BE2C (cell line): ENCODE results near the gene LHFPL2.

ENCODE experiments used
- DNase-seq: peaks from one replicate; pipeline ENCODE4 v3.0.0-alpha.2; 2020
- H3K27me3 ChIP-seq: fragments of 250-450 bp; sonication (Bioruptor Pico); 2 replicates; pipeline ENCODE4 v1.5.1; 2020; ENCODE audit warnings: mild to moderate bottlenecking
- H3K36me3 ChIP-seq: fragments of 250-450 bp; sonication (Bioruptor Pico); 2 replicates; pipeline ENCODE4 v1.5.1; 2020; ENCODE audit warnings: mild to moderate bottlenecking
- H3K4me1 ChIP-seq: fragments of 250-450 bp; sonication (Bioruptor Pico); 2 replicates; pipeline ENCODE4 v1.5.1; 2020
- H3K4me3 ChIP-seq: 2 replicates; pipeline ENCODE4 v1.5.1; 2011; ENCODE audit warnings: low read depth, low read length
- H3K9me3 ChIP-seq: fragments of 250-450 bp; sonication (Bioruptor Pico); 2 replicates; pipeline ENCODE4 v1.5.1; 2020
- TF ChIP-seq, protein P1 (sequence below): IDR thresholded peaks from 2 replicates; pipeline ENCODE4 v1.5.1; 2012; ENCODE audit warnings: mild to moderate bottlenecking, low read depth, low read length

The LHFPL2 gene

DNA sequence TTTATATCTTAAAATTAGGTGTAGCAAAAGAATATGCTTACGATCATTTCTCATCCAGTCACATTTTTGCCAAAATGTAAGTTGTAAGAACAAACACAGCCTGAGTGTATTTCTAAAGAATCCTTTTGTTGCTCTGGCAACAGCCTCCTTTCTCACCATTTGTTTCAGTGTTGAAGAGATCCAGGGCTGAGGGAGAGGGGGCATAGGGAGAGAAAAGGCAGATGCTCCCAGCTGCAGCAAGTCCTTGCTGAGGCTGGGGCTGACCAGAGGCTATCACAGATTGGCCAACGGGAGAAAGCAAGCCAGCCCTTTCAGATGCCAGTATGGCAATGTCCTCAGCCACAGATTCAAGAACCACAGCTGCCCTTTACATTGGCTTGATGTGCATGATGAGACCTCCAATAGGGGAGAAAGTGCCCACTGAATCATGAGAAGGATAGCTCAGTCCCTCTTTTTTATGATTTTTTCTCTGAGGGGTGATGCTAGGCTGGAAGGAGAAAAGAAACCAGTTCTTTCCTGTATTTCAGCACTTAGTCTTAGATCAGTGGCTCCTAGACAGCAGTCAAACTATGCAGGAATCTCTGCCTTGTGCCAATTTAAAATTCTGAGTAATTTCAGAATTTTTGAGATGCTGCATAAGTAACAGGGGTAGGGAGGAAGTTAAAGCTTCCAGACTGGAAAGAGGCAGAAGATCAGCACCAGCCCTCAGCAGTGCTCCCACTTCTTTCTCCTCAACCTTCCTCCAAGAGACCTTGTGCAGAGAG lies 142.1 kb downstream of the LHFPL2 start:
- no peak for DNase-seq
- no peaks in the 10 kb centered on the region for H3K36me3 ChIP-seq
- no peaks in the 10 kb centered on the region for H3K9me3 ChIP-seq
- peaks cover 37% of the 10 kb centered on the region for H3K4me1 ChIP-seq
- TF ChIP-seq, protein P1, sequence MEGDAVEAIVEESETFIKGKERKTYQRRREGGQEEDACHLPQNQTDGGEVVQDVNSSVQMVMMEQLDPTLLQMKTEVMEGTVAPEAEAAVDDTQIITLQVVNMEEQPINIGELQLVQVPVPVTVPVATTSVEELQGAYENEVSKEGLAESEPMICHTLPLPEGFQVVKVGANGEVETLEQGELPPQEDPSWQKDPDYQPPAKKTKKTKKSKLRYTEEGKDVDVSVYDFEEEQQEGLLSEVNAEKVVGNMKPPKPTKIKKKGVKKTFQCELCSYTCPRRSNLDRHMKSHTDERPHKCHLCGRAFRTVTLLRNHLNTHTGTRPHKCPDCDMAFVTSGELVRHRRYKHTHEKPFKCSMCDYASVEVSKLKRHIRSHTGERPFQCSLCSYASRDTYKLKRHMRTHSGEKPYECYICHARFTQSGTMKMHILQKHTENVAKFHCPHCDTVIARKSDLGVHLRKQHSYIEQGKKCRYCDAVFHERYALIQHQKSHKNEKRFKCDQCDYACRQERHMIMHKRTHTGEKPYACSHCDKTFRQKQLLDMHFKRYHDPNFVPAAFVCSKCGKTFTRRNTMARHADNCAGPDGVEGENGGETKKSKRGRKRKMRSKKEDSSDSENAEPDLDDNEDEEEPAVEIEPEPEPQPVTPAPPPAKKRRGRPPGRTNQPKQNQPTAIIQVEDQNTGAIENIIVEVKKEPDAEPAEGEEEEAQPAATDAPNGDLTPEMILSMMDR: no peak
- no peaks in the 10 kb centered on the region for H3K27me3 ChIP-seq
- H3K4me3 ChIP-seq: no peak overlapping the region

DNA sequence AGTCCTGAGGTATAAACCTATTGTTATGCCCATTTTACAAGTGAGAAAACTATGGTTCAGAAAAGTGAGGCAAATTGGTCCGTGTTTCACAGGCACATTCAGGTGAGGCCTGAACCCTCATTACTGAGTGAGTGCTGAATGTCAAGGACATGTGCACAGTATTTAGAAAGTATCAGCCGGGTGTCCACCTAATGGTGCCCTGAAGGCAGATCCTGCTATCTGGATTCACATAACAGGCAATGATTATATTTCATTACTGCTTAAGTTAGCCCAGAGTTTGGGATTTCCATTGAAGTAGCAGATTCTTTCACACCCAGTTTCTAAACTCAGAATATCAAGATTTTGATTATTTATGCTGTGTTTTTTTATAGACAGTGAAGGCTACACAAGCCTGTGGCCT lies 142.7 kb downstream of the LHFPL2 start:
- Histone ChIP-seq H3K4me3 (no peak overlapping the region), H3K9me3 (no peaks in the 10 kb centered on the region), H3K27me3 (no peaks in the 10 kb centered on the region), H3K4me1 (peaks cover 33% of the 10 kb centered on the region), H3K36me3 (no peaks in the 10 kb centered on the region)
- DNase-seq: peak; percentile 43
- TF ChIP-seq, protein P1: no peak

DNA sequence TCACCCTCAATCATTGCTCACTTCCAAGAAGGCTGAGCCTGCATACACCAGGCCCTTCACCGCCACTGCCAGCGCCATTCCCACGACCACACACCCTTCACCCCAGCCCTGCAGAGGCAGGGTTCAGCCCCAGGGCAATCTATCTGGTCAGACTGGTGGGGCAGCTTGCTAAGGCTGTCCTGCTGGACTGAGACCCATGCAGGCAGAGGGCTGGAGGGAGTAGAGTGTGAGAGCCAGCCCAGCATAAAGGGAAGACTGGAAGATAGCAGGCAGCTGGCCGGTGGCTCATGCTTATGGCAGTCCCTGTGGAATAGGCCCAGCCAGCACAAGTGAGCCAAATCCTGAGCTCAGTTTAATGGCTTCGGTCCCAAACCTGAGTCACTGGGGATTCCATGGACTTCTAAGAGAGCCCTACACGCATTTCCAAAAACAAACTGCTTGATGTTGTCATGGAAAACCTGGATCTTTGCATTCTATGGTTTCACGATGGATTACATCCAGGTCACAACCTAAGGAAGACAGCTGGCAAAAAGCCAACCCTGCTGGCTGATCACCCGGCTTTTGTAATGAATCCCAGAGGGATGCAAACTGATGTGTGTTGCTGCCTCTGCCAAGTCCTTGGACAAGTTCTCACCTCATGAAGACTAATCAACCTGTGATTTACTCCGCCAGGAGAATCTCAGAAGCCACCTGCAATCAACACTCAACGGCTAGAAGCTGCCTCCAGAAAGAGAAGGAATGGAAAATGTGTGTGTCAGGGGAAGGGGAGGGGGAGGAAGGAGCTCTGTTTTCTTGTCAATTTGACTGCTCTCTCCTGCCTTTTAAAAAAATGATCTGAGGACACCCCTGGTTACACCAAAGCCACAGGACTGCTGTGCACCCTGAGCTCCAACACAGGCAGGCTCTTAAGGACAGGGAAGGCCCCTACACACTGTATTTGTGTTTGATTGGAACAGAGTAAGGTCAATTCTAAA lies 143.6 kb downstream of the LHFPL2 start:
- Histone ChIP-seq H3K9me3 (no peaks in the 10 kb centered on the region), H3K27me3 (no peaks in the 10 kb centered on the region), H3K36me3 (no peaks in the 10 kb centered on the region), H3K4me3 (peak overlapping the region; percentile 23; the same call in 1 of the 2 replicates), H3K4me1 (peaks cover 33% of the 10 kb centered on the region)
- TF ChIP-seq, protein P1: 0 out of 2 replicates have a peak, but pooled peaks have one; percentile 1
- DNase-seq: peak; percentile 91

DNA sequence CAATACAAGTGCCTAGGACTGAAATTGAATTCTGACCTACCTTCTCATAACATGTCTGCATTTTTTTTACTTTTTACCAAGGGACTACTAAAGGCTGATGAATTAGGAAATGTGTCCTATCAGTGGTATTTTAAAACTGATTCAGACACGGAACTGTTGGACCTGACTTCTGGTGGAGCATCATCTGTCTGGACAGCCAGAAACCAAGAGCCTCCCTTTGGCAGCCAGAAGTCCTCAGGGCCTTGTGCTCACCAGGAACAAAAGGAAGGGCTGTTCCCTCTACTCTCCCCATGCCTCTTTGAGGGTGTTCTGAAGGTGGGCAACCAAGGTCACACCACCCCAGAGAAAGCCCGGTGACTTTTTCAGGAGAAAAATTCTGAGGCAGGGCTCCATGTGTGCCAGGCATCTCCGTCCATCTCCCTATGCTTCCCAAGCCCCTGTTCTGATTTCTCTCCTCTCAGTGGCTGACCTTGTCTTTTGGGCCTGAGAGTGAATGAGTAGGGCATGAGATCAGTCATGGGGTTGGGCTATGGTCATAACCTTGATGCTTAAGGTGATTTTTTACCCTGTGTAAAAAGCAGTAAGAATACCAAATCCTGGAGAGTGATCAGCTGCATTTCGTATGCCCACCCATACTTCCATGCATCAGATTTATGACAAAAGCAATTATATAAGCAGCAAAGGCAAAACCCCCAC lies 144.5 kb downstream of the LHFPL2 start:
- H3K4me1 ChIP-seq: peaks cover 26% of the 10 kb centered on the region
- H3K27me3 ChIP-seq: no peaks in the 10 kb centered on the region
- DNase-seq: no peak
- no peaks in the 10 kb centered on the region for H3K36me3 ChIP-seq
- TF ChIP-seq, protein P1: no peak
- H3K9me3 ChIP-seq: no peaks in the 10 kb centered on the region
- H3K4me3 ChIP-seq: no peak overlapping the region

DNA sequence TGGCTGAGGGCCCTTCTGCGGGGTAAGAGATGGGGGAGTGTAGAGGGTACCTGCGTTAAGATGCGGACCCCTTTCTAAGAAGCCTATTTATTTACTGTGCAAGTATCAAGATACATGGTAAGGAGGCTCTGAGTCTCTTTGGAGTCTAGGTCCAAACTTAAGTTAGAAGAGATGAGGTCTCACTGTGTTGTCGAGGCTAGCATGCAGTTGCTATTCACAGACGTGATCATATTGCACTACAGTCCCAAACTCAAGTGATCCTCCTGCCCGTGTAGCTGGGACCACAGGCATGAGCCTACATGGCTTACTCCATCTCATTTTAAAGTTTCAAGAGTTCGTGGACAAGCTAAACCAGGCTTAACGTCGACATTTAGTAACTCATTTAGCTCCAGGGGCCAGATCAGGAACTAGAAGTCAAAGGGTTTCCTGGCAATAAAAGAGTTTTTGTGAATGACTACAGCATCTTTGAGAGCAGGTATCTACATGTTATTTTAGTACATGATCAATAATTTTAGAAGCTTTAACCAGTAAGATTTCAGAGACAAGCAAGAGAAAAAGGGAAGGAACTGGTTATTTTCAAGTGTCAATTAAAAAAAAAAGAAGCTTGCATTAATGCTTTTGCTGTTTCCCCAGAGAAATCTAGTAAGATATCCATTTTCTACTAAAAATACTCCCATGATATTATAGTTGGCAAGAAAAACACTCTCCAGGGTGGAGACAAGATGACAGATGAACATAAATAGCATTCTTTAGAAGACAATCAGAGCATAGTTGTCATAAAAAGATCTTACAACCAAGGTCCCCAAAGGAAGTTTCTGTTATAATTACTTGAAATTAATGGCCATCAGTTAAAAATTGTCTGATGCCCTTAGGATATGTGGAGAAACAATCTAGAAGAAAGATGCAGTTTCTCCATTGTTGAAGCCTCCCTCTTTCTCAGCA lies 146.9 kb downstream of the LHFPL2 start:
- H3K4me3 ChIP-seq: no peak overlapping the region
- H3K4me1 ChIP-seq: peaks cover 26% of the 10 kb centered on the region
- DNase-seq: no peak
- TF ChIP-seq, protein P1: no peak
- H3K27me3 ChIP-seq: no peaks in the 10 kb centered on the region
- no peaks in the 10 kb centered on the region; the same call in 1 of the 2 replicates for H3K36me3 ChIP-seq
- H3K9me3 ChIP-seq: no peaks in the 10 kb centered on the region
